Upper lobe of right lung (tissue), 1 donor: ENCODE data around the gene PKM. TPM values are rescaled to one million over a fixed set of nuclear protein-coding genes. Genes with fewer than 3 reads are reported as not detected.

ENCODE experiments used
- ATAC-seq: fragments of 200-7000 bp; cut with Tn5 transposase; one replicate; pipeline ENCODE4 v1.9.1; 2020; ENCODE audit warnings: mild to moderate bottlenecking, moderate library complexity
- DNase-seq: peaks from one replicate; pipeline ENCODE4 v3.0.0-alpha.2; 2020
- H3K27ac ChIP-seq: fragments of 200-600 bp; one replicate; pipeline ENCODE4 v1.8.0; 2022
- H3K27me3 ChIP-seq: fragments of 200-600 bp; one replicate; pipeline ENCODE4 v1.8.0; 2022; ENCODE audit warnings: mild to moderate bottlenecking
- H3K36me3 ChIP-seq: fragments of 200-600 bp; one replicate; pipeline ENCODE4 v1.8.0; 2022
- H3K4me1 ChIP-seq: fragments of 200-600 bp; one replicate; pipeline ENCODE4 v1.8.0; 2022
- H3K4me3 ChIP-seq: fragments of 200-600 bp; one replicate; pipeline ENCODE4 v1.8.0; 2022; ENCODE audit warnings: mild to moderate bottlenecking
- H3K9me3 ChIP-seq: fragments of 200-600 bp; one replicate; pipeline ENCODE4 v1.8.0; 2022
- intact Hi-C: fragments of 100-400 bp; cut with DNase I; formaldehyde crosslinking; loops from one replicate; pipeline ENCODE4 v1.11.0; 2022
- total RNA-seq: library from RNA; stranded (reverse); fragmentation: NEBNext Ultra II Directional; extraction: Animal tissue kit (Norgen Biotek cat#: 25700); gene quantifications from one replicate; pipeline ENCODE4 v1.2.1, GENCODE V29; 2021
- TF ChIP-seq, protein P1 (sequence below): fragments of 200-600 bp; IDR thresholded peaks from one replicate; pipeline ENCODE4 v1.8.0; 2022; ENCODE audit warnings: antibody characterized with exemption
- donor health status: DM: no; HTN: yes; CAD: no; lungs with severe emphysema.

PKM gene
- total RNA-seq, 1 donor from 2014 or later: 426 TPM

DNA sequence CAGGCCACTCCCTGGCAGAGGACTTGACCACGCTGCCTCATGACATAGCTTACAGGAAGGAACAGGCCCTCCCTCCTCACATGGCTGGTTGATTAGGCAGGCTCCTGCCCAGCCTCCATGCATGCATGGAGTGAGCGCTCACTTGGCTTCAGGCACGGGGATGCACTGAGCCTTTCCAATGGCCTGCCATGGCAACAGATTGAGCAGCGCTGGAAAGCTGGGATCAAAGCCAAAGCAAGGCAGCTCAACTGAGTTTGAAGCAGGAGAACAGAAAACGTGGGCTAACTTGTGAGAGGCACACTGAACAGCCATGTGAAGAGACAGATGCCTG lies 27.5 kb downstream of the PKM start:
- DNase-seq: no peak
- H3K36me3 ChIP-seq: peaks cover 96% of the 10 kb centered on the region
- no peak overlapping the region for H3K27ac ChIP-seq

DNA sequence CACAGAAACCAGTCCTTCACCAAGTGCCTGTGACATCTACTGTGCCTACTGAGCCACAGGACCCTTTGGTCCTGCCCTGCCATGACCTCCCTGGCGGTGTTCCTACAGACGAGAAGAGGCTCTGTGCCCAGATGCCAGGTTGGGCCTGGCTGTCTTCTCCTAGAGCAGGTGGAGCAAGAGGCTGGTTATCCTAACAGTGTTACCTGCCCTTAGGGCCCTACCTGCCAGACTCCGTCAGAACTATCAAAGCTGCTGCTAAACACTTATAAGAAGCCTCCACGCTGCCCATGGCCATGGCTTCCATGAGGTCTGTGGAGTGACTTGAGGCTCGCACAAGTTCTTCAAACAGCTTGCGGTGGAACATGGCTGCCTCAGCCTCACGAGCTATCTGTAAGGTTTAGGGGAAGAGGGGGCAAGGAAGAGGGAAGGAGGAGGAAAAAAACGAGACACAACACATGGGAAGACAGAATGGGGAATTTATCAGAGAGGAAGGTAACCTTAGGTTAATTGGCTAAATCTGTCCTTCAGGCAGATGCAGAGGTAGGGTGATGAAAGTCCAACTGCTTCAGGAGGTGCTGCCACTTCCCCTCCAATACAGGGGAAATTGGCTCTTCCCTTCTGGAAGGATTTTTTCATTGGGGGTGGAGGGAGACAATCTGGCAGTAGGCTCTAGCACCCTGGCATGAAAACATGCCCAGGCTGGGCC lies 28.0 kb downstream of the PKM start:
- H3K36me3 ChIP-seq: peaks cover 91% of the 10 kb centered on the region
- peak overlapping the region; percentile 6 for H3K27ac ChIP-seq
- DNase-seq (no peak), ATAC-seq (no peak)
- TF ChIP-seq, protein P1, sequence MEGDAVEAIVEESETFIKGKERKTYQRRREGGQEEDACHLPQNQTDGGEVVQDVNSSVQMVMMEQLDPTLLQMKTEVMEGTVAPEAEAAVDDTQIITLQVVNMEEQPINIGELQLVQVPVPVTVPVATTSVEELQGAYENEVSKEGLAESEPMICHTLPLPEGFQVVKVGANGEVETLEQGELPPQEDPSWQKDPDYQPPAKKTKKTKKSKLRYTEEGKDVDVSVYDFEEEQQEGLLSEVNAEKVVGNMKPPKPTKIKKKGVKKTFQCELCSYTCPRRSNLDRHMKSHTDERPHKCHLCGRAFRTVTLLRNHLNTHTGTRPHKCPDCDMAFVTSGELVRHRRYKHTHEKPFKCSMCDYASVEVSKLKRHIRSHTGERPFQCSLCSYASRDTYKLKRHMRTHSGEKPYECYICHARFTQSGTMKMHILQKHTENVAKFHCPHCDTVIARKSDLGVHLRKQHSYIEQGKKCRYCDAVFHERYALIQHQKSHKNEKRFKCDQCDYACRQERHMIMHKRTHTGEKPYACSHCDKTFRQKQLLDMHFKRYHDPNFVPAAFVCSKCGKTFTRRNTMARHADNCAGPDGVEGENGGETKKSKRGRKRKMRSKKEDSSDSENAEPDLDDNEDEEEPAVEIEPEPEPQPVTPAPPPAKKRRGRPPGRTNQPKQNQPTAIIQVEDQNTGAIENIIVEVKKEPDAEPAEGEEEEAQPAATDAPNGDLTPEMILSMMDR: no peak
- H3K9me3 ChIP-seq: no peaks in the 10 kb centered on the region
- H3K27me3 ChIP-seq: no peaks in the 10 kb centered on the region
- intact Hi-C loops: loop anchor here (10.0 kb wide), 1 partner anchor 82 kb away; no protein-coding TSS in a partner anchor
- H3K4me3 ChIP-seq: no peak overlapping the region
- H3K4me1 ChIP-seq: peaks cover 14% of the 10 kb centered on the region

More for the DNA sequence above, 27.5 kb downstream of the PKM start:
- Histone ChIP-seq H3K4me3 (no peak overlapping the region), H3K4me1 (peaks cover 14% of the 10 kb centered on the region), H3K9me3 (no peaks in the 10 kb centered on the region), H3K27me3 (no peaks in the 10 kb centered on the region)
- TF ChIP-seq, protein P1: no peak
- ATAC-seq: peak; percentile 47
- intact Hi-C loops: loop anchor here (10.0 kb wide), 1 partner anchor 81 kb away; no protein-coding TSS in a partner anchor

DNA sequence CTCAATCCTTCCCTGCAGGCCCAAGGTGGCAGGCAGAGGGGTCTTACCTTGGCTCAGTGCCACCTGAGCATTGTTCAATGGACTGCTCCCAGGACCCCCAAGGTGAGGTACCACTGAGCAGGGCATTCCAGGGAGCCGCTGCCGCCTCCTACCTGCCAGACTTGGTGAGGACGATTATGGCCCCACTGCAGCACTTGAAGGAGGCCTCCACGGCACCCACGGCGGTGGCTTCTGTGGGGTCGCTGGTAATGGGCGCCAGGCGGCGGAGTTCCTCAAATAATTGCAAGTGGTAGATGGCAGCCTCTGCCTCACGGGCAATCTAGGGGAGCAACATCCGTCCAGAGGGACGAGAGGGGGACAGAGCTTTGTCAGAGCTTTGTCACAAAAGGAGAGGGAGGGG lies 28.7 kb downstream of the PKM start:
- Histone ChIP-seq H3K27ac (no peak overlapping the region), H3K36me3 (peaks cover 84% of the 10 kb centered on the region), H3K9me3 (no peaks in the 10 kb centered on the region), H3K4me3 (no peak overlapping the region), H3K27me3 (no peaks in the 10 kb centered on the region), H3K4me1 (peaks cover 14% of the 10 kb centered on the region)
- no peak for ATAC-seq
- TF ChIP-seq, protein P1: no peak
- DNase-seq: no peak
- intact Hi-C loops: loop anchor here (10.0 kb wide), 1 partner anchor 82 kb away; no protein-coding TSS in a partner anchor

- no peak overlapping the region for H3K27ac ChIP-seq
- intact Hi-C loops: loop anchor here (10.0 kb wide), 1 partner anchor 83 kb away; no protein-coding TSS in a partner anchor
- TF ChIP-seq, protein P1: no peak
- DNase-seq (no peak), ATAC-seq (no peak)
- no peak overlapping the region for H3K4me3 ChIP-seq
- H3K36me3 ChIP-seq: peaks cover 76% of the 10 kb centered on the region
- H3K4me1 ChIP-seq: peaks cover 14% of the 10 kb centered on the region
- H3K27me3 ChIP-seq: no peaks in the 10 kb centered on the region
- H3K9me3 ChIP-seq: no peaks in the 10 kb centered on the region
These were observed 29.5 kb downstream of the PKM start for GRCh38 chr15:72201391-72201921.

DNA sequence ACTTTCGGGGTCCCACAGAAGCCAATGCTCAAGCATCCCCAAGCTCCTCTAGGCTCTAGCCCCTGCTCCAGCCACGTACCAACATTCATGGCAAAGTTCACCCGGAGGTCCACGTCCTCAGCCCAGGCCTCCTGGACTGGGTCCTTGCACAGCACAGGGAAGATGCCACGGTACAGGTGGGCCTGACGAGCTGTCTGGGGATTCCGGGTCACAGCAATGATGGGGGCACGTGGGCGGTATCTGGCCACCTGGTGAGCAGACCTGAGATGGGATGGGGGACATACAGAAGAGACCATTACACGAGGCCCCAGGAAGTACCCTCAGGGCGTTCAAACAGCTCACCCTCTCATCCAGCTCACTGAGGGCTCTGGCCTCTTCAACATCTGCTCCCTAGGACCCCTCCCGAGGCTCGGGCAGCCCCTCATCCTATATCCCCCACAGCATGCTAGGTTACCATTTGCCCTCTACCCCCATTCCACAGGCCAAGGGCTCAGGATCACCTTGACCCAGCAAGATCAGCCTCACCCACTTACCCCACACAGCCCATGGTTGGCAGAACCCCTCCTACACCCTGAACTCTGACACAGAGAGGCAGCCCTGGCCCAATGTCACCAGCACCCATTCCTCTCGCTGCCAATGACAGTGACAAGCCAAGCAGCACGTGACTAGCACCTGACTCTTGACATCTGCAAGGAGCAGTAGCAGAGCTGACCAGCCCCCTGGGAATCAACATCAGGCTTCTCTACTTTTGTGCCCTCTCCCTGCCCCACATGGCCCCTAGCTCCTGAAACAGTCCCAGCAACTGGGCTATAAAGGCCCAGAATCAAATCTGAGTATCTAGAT lies 30.4 kb downstream of the PKM start:
- Histone ChIP-seq H3K4me3 (no peak overlapping the region), H3K9me3 (no peaks in the 10 kb centered on the region), H3K36me3 (peaks cover 68% of the 10 kb centered on the region), H3K4me1 (peaks cover 14% of the 10 kb centered on the region), H3K27ac (peak overlapping the region; percentile 6), H3K27me3 (no peaks in the 10 kb centered on the region)
- TF ChIP-seq, protein P1: no peak
- DNase-seq (no peak), ATAC-seq (no peak)
- intact Hi-C loops: loop anchor here (10.0 kb wide), 1 partner anchor 84 kb away; no protein-coding TSS in a partner anchor
